ENCODE data around the gene FAM161B. TPM values are rescaled to one million over a fixed set of nuclear protein-coding genes. Genes with fewer than 3 reads are reported as not detected.
"Not testable (repeated sequence)": the region's sequence is repeated elsewhere in the genome, so short reads cannot be mapped to it uniquely, and the experiment has no call there.

Gene FAM161B
- total RNA-seq, 4 donors from 2014 or later = 5.0 to 7.7 (median 6.0) TPM

GRCh38 chr14:73937012-73937411, 12.9 kb downstream of the FAM161B start:
- ATAC-seq = no peak

GRCh38 chr14:73936548-73936947, 13.3 kb downstream of the FAM161B start:
- peaks cover 0 to 59% of the 10 kb centered on the region in 2 donors for H3K36me3 ChIP-seq
- intact Hi-C loops (cut with DNase I; ENCODE audit: low total_unique reads) = no loop called here
- H3K4me3 ChIP-seq = no peak overlapping the region
- no peak for TF ChIP-seq POLR2A (IDR thresholded peaks at IDR 0.05)
- TF ChIP-seq CTCF (IDR thresholded peaks at IDR 0.05 in 4 of 5, conservative IDR thresholded peaks at IDR 0.05 in 1 of 5) = no peak
- no peak overlapping the region for H3K27ac ChIP-seq
- no peaks in the 10 kb centered on the region for H3K9me3 ChIP-seq
- H3K27me3 ChIP-seq = no peaks in the 10 kb centered on the region
- DNase-seq (no peak), ATAC-seq (no peak)
- in situ Hi-C loops (cut with MboI; ENCODE audit: low sequenced_read_pairs in 4 of 4) = no loop called here
- peaks cover 0 to 3% of the 10 kb centered on the region in 2 donors for H3K4me1 ChIP-seq

More at GRCh38 chr14:73937012-73937411, 12.9 kb downstream of the FAM161B start:
- Histone ChIP-seq H3K9me3 (no peaks in the 10 kb centered on the region), H3K27me3 (no peaks in the 10 kb centered on the region), H3K36me3 (peaks cover 0 to 54% of the 10 kb centered on the region in 2 donors), H3K27ac (no peak overlapping the region), H3K4me1 (peaks cover 0 to 3% of the 10 kb centered on the region in 2 donors), H3K4me3 (no peak overlapping the region)
- no peak for TF ChIP-seq POLR2A (IDR thresholded peaks at IDR 0.05)
- TF ChIP-seq CTCF (IDR thresholded peaks at IDR 0.05 in 4 of 5, conservative IDR thresholded peaks at IDR 0.05 in 1 of 5) = no peak
- in situ Hi-C loops (cut with MboI; ENCODE audit: low sequenced_read_pairs in 4 of 4) (no loop called here), intact Hi-C loops (cut with DNase I; ENCODE audit: low total_unique reads) (no loop called here)
- DNase-seq = no peak

- H3K27me3 ChIP-seq = no peaks in the 10 kb centered on the region
Measured at GRCh38 chr14:73935666-73936065, 14.2 kb downstream of the FAM161B start.

GRCh38 chr14:73924337-73924736, 25.6 kb downstream of the FAM161B start:
- no peaks in the 10 kb centered on the region for H3K9me3 ChIP-seq
- TF ChIP-seq POLR2A (IDR thresholded peaks at IDR 0.05) (no peak), CTCF (IDR thresholded peaks at IDR 0.05 in 4 of 5, conservative IDR thresholded peaks at IDR 0.05 in 1 of 5) (no peak)
- H3K27ac ChIP-seq = no peak overlapping the region
- in situ Hi-C loops (cut with MboI; ENCODE audit: low sequenced_read_pairs in 4 of 4) (no loop called here), intact Hi-C loops (cut with DNase I; ENCODE audit: low total_unique reads) (no loop called here)
- H3K4me1 ChIP-seq = no peaks in the 10 kb centered on the region
- H3K36me3 ChIP-seq = peaks cover 0 to 83% of the 10 kb centered on the region in 2 donors
- ATAC-seq = no peak
- H3K27me3 ChIP-seq = no peaks in the 10 kb centered on the region
- no peak overlapping the region for H3K4me3 ChIP-seq
- no peak for DNase-seq

More at GRCh38 chr14:73935666-73936065, 14.2 kb downstream of the FAM161B start:
- TF ChIP-seq CTCF (IDR thresholded peaks at IDR 0.05 in 4 of 5, conservative IDR thresholded peaks at IDR 0.05 in 1 of 5) (no peak), POLR2A (IDR thresholded peaks at IDR 0.05) (no peak)
- no peak for ATAC-seq
- no peak overlapping the region for H3K27ac ChIP-seq
- H3K9me3 ChIP-seq = no peaks in the 10 kb centered on the region
- peaks cover 0 to 68% of the 10 kb centered on the region in 2 donors for H3K36me3 ChIP-seq
- no peak for DNase-seq
- no peak overlapping the region for H3K4me3 ChIP-seq
- in situ Hi-C loops (cut with MboI; ENCODE audit: low sequenced_read_pairs in 4 of 4) = no loop called here
- intact Hi-C loops (cut with DNase I; ENCODE audit: low total_unique reads) = no loop called here
- H3K4me1 ChIP-seq = peaks cover 0 to 3% of the 10 kb centered on the region in 2 donors

- H3K9me3 ChIP-seq; in situ Hi-C loops (cut with MboI; ENCODE audit: low sequenced_read_pairs in 4 of 4); H3K4me1 ChIP-seq; H3K27me3 ChIP-seq; intact Hi-C loops (cut with DNase I; ENCODE audit: low total_unique reads); ATAC-seq; DNase-seq; H3K4me3 ChIP-seq; H3K27ac ChIP-seq: not testable (repeated sequence)
- H3K36me3 ChIP-seq = peaks cover 0 to 37% of the 10 kb centered on the region in 2 donors
Measured at GRCh38 chr14:73919457-73919856, 30.4 kb downstream of the FAM161B start.

All from gastrocnemius medialis (tissue), 4 donors.